Stimulated activated CD4-positive, alpha-beta T cell treated with anti-CD3 and anti-CD28 coated beads, Interleukin-1b, Interleukin-23, amount 100 ng/mL, for 24 hours (primary cell): ENCODE data around the gene PPP1CA.

Experiments used
- DNase-seq, 4 experiments: peaks; one replicate each; pipeline ENCODE4 v3.0.0-alpha.2; 2020; ENCODE audit warnings: low read depth in 4 of 4, low spot score in 1 of 4

Gene PPP1CA

DNA sequence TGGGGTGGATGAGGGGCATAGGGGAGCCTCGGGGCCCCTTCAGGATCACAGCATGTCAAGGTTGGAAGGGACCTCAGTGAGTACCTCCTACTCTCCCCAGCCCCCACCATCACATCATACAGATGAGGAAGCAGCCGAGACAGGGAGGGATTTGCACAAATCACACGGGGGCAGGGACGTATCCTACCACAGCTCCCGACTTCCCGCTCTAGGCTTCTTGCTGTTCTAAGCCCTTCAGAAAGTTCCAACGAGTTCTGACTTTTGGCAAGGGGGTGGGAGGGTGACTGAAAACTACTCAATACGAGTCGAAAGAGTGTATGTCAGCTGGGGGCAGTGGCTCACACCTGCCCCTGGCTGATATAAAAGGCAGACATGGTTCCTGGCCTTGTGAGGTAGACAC, 14.6 kb downstream of the PPP1CA start:
- no peak for DNase-seq

DNA sequence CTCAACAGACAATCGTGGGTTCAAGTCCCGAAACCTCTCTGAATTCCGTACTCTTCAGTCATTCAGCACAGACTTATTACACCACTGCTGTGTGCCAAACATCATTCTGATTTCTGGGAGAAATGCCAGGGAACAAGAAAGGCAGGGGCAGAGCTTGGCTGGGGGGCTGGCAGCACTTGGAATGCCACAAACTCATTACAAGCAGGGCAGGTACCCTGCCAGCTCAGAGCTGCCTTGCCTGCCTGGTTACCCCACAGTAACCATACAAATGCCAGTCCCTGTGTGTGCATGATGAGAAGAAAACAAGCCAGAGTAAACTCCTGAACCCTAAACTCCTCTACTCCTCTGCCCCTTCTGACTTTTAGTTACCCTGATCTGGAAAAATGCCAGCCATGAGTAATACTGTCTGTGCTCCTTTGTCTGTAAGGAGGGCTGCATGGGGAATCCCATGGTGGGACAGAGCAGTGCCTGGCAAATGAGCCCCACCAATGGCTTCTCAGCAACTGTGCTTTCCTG, 16.7 kb downstream of the PPP1CA start:
- DNase-seq: no peak

DNA sequence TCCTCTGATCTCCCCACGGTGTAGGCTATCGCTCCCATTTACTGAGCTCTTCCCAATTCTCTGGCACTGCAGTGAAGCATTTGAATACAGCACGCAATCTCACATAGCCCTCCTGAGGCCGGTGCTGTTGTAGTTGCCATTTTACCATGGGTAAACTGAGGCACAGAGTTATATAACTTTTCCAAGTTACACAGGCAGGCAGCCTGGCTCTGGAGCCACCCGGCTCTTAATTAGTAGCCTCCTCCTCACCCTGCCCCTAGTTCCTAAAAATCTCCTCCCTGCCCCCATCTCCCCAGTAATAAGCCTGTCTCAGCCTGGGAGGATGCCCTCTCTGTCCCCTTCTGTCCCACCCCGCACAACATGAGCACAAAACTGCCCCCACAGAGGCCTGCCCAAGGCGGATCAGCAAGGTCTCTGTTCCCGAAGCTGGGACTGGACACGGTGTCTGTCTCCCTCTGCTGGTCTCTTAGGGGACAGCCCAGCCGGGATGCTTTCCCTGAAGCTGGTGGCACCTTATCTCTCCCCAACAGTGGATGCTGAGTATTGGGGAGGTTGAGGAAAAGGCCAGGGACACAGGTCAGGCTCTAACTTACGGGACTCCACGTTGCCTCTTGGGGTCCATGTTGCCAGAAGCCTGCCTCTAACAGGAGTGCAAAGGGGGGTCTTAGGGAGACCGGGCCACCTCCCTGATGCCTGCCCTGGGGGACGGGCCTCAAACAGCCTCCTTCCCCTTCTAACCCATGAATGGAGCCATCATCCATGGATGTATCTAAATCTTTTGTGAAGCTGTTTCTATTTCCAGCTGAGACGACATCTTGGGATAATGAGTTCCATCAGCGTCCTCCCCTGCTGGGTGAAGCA, 19.2 kb downstream of the PPP1CA start:
- DNase-seq: peak; percentile 54 to 70 (median 66)

DNA sequence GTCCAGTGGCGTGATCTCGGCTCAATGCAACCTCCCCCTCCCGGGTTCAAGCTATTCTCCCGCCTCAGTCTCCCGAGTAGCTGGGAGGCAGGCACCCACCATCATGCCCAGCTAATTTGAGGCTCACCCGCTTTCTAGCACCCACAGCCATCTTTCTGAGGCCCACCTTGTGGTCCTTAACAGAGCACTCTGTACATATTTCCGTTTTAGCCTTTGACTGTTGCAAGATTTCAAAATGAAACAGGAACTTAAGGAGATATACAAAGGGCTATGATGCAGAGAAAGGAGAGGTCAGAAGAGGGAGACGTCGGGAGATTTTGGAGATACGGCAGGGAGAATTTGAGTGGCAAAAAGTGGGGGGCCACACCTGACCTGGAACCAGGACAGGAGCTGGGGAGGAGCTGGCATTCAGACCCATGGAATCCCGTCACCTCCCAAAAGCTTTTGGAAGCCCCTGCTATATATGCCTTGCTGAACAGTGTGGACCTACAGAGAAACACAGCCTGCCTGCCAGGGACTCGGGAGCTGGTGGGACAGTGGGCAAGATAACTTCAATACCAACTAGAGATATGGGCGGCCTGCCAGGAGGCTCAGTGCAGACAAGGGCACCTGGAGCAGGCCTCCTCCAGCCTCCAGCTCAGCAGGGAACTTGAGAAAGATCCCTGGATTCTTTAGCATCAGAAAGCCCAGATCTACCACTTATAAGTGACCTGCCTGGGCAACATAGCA, 20.2 kb downstream of the PPP1CA start:
- no peak for DNase-seq

DNA sequence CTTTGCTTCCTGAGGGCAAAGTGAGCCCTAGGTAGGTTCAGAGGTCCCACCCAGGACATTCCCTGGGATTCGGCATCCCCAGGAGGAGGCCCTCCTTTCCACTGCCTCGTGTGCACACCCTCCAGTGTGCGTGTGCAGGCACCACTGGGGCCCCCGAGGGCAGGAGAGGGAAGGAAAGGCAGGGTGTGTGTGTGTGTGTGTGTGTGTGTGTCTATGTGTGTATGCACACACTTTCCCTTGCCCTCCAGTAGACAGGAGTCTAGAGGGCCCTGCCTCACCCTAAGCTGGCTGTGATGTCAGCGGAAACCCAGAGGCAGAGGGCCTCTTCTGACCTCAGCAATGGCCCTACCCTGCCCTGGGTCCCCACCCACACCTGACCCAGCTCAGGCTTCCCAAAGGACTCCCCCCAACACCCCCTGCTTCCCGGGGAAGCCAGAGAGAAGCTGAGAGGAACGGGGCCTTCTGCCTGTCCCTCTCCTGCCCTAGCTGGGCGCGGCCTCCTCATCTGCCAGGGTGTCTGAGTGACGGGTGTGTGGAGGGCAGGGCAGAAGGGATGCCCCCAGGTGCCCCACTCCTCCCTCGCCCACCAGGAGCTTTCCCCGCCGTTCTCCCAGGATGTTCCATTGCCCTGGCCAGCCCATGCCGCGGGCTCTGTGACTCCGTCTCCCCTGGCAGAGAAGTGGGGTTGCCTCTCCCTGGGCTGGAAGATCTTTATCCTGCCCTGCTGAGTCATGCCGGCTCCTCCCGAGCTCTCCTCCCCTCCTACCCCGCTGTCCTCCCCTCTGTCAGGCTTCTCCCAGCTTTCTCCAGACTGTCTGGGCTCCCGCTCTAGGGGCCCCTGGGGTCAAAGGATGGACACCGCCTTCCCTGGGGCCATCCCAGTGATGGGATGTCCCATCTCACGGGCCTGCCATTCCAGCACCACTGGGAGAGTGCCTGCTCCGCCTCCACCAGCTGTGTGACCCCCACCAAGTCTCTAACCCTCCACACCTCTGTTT, 22.3 kb downstream of the PPP1CA start:
- DNase-seq: no peak

DNA sequence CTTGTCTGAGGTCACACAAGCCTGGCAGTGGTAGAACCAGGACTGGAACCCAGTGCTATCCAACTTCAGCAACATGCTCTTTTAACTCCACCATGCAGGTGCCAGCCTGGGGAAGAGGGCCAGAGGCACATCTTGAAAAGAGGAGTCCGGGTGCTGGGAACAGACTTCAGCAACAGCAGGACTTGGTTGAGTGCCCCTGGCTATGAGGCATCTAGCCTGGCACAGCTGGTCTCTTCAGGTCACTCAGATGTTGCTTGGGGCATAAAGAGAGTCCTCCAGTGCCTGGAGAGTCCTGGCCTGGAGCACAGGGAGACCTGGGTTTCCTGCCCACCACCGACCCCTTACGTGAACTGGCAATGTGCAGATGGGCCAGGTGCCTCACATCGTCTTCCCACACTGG, 23.1 kb downstream of the PPP1CA start:
- DNase-seq: no peak

DNA sequence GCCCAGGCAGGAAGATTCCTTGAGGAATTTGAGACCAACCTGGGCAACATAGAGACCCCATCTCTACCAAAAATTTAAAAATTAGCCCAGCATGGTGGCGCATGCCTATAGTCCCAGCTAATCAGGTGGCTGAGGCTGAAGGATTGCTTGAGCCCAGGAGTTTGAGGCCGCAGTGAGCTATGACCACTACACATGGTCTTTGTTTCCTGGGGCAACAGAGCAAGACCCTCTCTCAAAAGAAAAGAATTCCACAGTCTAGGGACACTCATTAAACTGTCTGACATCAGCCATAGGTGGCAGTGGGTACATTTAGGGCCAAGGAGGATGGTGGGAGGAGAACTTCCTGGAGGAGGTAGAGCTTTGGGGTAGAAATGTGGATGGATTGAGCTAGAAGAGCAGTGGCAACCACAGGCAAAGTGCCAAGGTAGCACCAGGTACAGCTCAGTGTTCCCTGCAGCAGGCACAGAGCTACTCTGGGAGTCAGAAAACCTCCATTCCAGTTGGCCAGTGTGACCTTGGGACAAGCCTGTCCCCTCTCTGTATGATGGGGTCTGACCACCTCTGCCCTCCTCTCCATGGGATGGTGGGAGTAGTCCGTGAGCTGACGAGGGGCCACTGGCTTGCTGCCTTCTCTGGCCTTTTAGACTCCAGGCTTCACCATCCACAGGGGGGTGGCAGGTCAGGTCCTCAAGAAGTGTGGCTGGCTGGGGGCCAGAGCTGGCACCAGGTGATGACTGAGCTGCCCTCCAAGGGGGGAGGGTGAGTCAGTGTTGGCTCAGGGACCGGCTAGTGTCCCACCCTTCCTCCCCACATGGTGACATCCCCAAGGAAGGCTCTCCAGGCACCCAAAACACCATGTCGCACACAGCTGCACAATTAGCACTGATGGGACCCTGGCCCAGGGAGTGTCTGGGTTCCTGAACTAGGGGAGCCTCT, 24.5 kb downstream of the PPP1CA start:
- no peak for DNase-seq

DNA sequence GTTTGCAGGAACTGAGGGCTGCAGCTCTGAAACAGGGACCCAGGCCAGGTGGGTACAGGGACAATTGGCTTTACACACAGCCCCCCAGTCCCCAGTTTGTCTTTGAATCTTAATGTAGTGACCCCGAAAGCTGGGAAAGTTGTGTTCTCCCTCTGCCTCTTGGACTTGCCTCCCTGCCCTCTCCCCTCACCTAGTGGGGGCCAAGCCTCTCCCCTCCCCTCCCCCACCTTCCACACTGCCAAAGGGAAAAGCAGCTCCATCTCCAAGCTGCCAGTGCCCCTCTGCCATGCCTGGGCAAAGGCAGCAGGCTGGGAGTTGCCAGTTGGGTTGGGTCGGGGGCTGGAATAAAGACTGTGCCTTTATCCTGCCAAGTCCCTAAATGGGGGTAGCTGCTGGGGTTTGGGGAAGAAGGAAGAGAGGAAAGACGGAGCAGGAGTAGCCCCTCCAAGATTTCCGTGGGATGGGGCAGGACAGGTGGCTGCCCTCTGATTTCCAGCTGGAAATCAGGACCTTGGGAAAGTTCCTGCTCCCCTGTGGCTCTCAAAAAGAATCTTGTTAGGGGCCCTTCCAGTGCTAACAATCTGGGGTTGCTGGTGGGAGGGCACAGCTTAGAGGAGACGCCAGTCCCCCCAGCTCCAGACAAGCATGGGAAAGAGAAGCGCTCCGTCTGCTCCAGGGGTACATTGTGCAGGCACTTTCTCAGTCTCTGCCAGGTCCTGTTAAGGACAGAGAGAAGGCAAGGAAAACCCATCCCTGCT, 25.4 kb downstream of the PPP1CA start:
- no peak for DNase-seq

DNA sequence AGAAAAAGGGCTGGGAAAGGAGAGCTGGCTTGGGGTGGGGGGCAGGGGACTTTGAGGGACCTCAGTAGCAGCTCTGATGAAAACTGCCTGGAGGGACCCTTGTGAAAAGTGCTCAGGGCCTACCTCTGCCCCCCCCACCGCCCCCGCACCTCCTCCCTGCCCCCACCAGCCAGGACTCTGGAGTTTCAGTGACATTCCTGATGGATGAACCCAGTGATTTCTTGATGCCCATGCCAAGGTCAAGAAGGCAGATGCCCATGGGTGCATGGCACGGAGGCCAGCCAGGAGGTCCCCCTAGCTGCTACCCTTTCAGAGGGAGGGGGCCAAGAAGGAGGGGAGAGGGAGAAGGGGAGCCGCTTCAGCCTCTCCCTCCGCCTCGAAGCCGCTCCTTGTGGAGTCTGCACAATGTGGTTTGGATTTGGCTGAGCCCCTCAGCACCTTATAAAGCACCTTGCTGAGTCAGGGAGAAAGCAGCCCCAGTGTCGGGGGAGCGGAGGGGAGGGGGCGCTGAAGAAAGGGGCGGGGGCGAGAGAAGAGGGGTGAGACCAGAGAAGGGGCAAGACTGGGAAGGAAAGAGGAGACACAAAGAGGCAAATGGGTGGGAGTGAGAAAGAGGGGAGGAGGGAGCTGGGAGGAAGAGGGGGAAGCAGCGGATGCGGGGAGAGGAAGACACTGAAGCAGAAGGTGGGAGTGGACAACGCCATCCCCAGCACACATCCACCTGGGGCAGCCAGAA, 26.2 kb downstream of the PPP1CA start:
- DNase-seq: no peak

DNA sequence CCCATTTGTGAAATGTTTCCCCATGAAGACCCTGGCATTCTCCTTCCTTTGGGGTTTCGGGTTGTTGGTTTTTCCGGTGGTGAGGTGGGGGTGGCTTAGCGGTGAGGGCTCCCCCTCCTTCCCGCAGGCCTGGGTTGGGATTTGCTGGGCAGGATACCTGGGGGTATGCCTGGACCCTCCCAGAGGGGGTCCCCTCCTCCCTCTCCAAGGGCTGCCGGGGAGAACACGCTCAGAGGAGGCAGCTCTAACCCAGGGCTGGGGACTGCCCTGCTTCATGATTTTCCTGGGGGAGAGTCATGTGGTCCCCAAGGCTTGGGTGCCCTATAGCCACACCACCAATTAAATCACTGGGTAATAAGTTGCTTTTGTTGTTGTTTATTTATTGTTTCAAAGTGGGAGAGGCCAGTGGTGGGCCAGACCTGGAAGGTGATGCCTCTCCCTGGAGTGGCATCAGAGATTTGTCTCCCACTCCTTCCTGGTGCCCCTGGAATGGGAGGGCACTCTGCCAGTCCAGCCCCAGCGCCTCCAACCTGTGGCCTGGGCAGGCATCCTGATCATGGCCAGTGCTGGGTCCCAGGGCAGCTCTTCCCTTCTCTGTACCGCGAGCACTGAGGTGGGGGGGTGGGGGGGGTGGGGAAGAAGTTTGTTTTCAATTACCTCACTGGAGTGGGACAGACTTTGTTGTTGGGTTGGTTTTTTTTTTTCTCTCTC, 26.9 kb downstream of the PPP1CA start:
- no peak for DNase-seq

DNA sequence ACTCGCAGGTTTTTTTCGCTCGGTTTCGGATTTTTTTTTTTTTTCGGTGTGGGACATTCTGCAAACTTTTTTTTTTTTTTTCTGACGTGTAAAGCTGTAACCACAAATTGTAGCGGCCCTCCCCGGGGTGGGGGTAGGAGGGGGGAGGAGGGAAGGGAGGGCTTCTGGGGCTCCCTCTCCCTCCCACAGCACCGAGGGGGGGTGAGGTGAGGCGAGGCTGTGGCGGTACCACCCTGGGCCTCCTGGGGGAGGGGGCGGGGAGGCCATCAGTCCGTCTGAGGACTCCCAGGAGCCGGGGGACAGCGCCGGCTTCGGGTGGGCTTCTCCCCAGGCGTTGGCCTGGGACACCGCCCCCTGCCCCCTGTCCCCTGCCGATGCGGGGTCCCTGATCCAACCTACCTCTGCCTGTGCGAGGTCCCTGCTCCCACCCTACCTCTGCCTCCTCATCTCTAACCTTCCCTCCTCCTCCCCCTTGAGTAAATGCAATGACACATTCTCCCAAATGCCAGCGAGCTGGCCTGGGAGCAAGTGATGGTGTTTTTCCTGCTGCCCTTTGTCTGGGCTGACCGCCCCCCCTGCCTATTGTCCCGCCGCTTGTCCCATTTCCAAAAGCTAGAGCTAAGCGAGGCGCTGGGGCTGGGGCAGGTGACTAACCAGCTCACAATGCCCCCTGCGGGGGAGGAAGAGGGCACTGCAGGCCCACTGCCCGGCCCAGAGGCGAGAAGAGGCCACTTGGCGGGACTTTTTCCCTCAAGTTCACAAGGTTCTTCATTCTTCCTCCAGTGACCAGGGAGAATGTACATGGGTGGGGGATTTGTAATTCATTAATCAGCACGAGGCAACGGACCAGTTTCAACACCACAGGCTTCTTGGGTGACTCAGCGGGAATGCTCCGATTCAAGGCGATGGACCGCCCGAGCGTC, 27.7 kb downstream of the PPP1CA start:
- no peak for DNase-seq

DNA sequence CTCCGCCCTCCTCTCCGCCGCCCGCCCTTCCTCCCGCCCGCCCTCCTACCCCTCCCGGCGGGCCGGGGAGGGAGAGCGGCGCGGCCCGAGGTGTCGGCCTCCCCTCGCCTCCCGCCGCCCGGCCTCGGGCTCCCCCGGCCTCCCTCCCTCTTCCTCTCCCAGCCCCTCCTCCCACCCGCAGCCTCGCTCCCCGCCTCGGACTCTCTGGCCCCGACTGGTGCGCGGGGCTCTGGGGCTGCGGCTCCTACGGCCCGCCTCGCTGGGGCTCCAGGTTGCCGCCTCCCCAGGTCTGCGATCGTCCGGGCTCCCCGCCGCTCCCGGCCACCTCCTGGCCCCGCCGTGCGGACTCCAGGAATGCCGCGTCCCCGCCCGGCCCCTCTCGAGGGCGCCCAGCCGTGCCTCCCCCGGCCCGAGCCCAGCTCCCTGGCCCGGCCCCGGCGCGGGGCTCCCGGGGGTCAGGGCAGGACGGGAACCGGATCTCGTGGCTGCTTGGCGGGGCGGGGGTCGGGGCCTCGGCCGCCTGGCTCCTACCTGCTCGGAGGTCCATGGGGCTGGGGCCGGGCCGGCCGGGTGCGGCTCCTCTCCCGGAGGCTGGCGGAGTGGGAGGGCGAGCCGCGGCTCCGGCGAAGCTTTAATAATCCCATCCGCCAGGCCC, 28.5 kb downstream of the PPP1CA start, which contains the start of gene CLCF1:
Gene CLCF1, minus strand, starts transcription at position 606 of the 655 bp plus-strand sequence. Its CDS starts 59 bp downstream, at position 547.
- no peak for DNase-seq

DNA sequence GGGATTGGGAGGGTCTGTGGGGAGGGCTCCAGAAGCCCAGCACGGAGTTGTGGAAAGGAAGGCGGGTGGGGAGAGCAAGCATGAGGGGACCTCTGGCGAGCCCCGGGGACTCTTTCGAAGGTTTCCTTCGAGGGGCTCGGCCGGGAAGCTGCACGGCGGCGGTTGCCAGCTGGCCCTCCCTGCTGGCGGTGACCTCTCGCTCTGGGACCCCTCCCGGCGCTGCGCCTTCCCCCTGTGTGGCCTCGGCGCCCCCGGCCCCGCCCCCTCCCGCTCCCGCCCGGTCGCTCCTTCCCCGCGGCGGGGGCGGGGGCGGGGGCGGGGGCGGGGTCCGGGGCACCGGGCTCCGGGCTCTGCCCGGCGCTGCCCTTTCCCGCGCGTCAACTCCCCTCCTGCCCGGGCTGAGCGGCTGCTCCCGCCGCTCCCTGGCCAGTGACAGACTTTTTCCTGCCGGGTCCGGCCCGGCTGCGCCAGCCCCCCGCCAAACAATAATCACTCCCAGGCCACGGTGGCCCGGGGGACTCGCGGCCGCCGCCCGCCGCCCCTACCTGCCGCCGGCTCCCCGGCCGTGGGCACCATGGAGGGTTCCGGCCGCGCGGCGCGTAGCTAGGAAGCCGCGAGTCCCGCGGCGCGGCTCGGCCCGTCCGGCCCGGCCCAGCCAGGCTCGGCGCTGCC, 29.2 kb downstream of the PPP1CA start:
- no peak for DNase-seq

DNA sequence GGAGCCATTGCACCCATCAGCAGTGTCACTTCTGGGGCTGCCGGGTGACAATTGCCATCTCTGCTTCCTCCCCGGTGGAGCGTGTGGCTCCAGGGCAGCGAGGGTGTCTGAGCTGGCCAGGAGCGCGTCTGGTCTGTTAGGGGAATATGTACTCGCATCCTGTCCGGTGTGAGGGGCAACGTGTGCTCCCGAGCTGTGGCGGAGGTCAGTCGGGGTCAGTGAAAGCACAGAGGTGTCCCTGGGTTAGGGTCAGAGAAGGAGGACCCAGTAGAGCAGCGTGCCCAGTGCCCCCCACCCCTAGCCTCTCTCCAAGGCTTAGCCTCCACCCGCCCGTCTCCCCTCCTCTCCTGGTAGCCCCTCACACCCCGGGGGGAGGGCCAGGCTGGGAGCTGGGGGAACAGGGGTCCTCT, 29.7 kb downstream of the PPP1CA start:
- DNase-seq: no peak

DNA sequence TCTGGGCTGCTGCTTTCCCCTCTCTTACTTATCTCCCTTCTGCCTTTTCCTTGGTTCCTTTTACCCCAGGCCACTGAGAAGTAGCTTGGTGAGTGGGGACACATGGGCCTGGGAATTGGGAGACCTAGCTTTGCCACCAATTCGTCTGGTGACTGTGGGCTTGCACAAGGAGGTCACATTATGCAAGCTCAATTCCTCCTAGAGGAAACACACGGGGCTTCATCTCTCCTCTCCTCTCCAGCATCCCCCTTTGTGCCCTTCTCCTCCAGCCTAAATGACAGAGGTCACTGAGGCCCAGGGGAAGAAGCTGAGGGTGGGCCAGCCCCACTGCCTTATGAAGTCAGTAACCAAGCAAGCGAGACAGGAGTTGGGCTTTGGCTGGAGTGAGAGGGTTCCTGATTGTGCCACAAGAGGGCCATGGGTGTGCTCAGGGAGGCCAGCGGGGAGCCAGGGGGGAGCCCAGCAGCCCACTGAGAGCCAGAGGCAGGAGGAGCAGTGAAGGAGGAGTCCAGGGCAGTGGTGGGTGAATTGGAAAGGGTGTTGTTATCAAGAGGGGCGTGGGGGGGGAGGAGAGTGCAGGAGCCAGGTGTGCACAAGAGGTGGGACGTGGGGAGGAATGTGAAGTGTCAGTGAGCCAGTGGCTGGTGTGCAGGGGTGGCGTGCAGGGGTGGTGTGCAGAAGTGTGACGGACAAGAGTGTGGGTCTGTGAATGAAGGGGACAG, 30.3 kb downstream of the PPP1CA start:
- no peak for DNase-seq
